SHP77 treated with DMSO at 0.1 percent for 48 hours (cell line): ENCODE data around the gene PABPC1L.
A peak's percentile ranks its signal among the peaks of the same experiment; 100 is the strongest.

Experiments used
- DNase-seq: peaks from one replicate; lab custom pipeline; 2025; lab: John Stamatoyannopoulos, UW

Gene PABPC1L

GRCh38 chr20:44966030-44966961, 56.4 kb downstream of the PABPC1L start, which contains the start of gene STK4:
Gene STK4, plus strand, starts transcription at chr20:44966512. Its CDS starts 57 bp downstream, at chr20:44966569.
- DNase-seq, result peak; percentile 62

- DNase-seq, result no peak
Measured at GRCh38 chr20:44967207-44967807, 57.4 kb downstream of the PABPC1L start.

GRCh38 chr20:44969300-44969894, 59.5 kb downstream of the PABPC1L start:
- DNase-seq, result no peak

- DNase-seq, result no peak
Measured at GRCh38 chr20:44970243-44970757, 60.4 kb downstream of the PABPC1L start.

- no peak for DNase-seq
Measured at GRCh38 chr20:44973053-44973452, 63.2 kb downstream of the PABPC1L start.

- no peak for DNase-seq
Measured at GRCh38 chr20:44976698-44977097, 66.8 kb downstream of the PABPC1L start.

GRCh38 chr20:44979090-44979621, 69.3 kb downstream of the PABPC1L start:
- no peak for DNase-seq

- no peak for DNase-seq
Measured at GRCh38 chr20:44981736-44982406, 72.0 kb downstream of the PABPC1L start.

GRCh38 chr20:44983093-44983674, 73.3 kb downstream of the PABPC1L start:
- DNase-seq, result no peak

GRCh38 chr20:44988631-44989171, 78.8 kb downstream of the PABPC1L start:
- DNase-seq, result no peak
